GM19452 (cell line): ENCODE results near the gene PDLIM1.

Source experiments
- ATAC-seq: cut with Tn5 transposase; IDR thresholded peaks from one replicate; pipeline ENCODE4 v1.9.1; 2021; ENCODE audit not compliant: unreplicated experiment

PDLIM1 gene

DNA sequence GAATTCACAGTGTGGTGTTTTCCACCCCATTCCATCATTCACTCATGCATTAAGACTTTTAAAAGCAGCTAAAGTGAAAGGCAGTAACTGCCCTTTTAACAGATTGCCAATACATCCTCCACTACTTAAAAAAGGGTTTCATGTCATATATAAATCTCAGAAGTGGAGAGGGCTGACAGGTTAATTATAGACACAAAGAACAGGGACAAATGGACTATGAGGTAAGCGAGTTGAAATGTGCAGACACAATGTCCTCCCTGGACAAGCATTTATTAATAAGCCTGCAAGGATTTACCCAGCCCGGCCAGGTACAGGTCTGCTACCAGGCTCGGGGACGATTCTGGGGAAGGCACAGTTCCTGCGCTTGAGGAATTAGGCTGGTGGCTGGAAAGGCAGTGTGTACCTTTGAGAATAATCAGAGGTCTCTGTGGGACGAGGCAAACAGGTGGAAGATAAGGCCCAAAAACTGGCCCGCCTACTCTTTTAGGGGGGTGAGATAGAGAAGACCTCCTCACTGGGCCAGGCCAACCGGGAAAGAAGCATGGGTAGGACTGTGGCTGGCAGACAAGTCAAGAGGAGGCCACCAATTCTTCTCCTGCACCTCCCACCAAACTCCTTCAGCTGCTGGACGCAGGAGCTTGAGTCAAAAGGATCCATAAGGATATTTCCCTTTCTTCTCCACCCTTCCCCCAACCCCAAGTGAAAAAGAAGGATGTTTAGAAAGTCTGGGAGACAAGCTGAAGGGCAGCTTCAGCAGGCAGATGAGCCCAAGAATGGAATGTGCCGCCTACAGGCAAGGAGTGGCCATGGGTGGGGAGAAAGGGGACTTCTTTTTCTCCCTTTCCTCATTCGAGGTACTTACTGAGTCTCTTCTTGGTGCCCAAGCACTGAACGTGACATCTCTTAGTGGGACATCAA, 1.5 kb downstream of the PDLIM1 start:
- ATAC-seq = no peak

DNA sequence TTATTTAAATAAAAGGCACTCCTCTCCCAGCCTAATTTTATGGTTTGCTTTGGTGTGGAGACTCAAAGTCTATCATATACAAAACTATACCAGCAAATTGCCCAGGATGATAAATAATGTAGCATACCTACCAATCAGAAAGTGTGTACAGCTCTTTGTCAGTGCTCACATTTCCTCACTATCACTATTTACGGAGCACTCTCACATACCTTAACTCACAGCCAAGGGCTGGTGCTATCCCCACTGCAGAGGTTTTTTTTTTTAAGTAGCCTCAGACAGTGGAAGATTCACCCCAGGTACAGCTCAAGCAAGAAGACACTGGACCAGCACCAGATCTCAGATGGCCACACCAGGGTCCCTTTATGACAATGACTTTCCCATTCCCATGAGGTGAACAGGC, 2.5 kb downstream of the PDLIM1 start:
- ATAC-seq = no peak

DNA sequence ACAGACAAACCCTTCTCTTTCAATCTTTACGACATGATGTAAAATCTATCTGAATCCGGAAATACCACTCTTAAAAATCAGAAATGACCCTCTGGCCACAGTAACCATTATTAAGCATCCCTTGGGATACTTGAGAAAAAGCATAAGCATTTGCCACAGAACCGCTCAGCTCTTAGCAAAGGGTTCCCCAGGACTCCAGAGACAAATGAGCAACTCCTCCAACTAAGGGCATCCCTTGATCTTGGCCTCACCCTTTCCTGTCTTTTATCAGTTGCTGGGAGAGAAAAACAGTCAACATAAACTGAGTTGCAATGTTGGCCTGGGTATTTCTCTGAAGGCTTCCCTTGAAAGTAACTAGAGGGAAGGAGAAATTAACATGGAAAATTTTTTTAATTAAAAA, 3.5 kb downstream of the PDLIM1 start:
- no peak for ATAC-seq

DNA sequence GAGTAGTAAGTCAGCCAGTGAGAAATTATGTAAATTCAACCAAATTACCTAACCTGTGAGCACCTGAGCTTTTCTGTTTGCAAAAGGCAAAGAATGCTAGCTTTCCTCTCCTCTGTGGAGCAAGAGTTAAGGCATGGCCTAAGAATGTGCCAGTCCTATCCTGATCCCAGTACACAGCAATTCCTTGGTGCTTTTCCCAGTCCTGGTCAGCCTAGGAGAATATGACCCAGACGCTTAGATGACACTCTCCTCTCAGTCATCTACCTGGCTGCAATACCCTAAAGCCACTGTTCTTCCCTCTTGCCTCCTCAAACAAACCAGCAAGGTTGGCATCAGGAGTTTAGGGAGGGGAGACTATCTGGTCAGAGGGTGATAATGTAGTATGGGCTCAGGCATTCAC, 4.1 kb downstream of the PDLIM1 start:
- no peak for ATAC-seq

DNA sequence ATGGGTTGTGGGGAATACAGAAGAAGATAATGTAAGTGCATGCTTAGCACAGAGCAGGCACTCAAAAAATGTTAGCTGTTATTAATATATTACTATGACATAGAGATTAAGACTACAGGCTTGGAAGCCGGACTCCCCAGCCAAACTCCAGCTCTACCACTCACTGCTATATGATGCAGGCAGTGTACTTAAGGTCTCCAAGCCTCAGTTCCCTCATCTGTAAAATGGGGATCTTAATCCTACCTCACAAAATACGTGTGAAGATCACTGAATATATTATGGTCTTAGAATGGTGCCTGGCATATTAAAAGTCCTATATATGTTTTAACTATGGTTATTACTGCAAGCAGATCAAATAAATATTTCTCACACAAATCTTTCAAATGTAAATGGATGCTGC, 5.2 kb downstream of the PDLIM1 start:
- ATAC-seq = no peak

DNA sequence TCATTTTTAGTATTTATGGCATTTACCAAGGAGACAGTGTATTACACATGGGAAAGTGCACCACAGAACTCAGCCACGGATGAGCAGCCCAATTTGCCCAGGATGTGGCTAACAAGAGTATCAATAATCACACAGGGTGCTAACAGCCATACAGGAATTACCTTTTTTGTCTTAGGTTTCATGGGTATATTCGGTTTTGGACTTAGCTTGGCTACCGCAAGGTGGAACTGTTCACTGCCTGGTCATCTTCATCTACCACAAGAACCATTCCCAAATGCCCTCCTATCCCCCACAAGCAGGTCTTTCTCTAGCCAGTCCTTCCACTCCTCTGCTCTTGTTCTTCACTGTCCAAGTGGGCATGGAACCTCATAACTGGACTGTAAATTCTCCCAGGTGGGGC, 6.0 kb downstream of the PDLIM1 start:
- ATAC-seq = peak; percentile 62

DNA sequence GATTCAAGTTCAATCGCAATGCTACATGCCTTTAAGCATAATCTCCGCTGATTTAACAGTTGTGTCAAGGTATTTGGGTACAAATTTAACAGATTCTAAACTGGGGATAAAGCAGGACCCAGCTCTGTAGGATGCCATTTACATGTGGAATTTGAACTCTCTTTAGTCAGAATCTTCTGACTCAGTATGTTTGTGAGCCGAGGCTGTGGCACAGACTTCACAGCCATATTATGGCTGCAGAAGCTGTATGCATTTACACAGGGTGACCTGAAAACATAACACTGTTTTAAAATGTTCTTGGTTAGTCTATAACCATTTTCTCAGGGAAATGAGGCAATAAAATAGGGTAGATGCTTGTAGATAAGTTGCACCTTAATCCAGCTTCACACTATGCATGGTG, 8.7 kb downstream of the PDLIM1 start:
- no peak for ATAC-seq

DNA sequence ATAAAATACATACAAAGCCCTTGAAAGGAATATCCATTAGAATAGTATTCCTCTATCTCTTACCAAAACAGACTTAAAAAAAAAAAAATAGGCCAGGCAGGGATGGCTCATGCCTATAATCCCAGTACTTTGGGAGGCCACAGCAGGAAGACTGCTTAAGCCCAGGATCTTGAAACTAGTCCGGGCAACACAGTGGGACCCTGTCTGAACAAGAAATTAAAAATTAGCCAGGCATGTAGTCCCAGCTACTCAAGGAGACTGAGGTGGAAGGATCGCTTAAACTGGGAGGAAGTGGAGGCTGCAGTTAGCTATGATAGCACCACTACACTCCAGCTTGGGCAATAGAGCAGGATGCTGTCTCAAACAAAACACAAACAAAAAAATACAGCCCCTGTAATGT, 9.6 kb downstream of the PDLIM1 start:
- ATAC-seq = no peak

DNA sequence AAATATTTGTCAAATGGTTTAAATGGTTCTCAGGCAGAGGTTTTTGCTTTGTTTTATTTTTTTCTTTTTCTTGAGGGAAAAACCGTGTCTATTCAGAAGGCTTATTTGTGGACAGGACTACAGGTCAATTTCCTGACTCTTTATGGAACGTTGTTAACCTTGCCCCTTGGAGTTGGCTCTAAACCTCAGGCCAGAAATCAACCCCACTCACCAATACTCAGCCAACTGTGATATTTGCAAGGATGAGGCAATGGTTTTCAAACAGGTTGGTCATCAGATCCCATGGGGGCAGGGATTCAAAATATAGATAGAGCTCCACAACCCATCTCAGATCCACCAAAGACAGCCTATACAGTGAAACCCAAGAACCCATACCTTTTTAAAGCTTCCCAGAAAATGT, 10.2 kb downstream of the PDLIM1 start:
- ATAC-seq = no peak

DNA sequence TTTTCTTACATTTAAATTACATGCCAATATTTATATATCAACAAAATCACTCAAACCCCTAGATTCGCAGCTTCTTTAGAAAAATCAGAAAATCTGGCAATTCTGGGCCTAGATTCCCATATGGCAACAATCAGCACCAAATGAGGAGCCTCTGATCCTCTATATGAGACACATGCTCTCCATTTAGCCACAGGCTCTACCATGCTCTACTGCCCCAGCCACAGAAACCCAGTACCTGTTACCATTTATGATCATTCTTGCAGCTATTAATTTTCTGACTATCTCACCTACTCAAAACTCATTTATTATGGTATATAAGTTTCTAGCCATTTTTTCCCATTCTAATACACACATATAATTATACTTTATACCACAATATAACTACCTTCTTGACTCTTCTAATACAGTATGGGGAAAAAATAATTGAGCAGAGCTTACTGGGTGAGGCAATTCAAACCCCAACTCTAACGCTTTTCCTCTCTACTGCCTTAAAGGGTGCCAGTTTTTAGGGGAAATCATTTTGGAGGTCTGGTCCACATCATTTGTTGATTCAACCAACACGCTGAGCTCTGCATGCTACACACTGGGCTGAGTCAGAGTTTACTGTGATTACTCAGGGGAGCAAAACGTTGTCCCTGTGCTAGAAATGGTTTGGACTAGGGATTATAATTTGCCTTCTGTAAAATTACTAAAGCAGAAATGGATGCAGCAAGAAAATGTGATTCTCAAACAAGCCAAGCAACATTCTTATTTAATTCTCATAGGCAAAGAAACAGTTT, 11.6 kb downstream of the PDLIM1 start:
- no peak for ATAC-seq

DNA sequence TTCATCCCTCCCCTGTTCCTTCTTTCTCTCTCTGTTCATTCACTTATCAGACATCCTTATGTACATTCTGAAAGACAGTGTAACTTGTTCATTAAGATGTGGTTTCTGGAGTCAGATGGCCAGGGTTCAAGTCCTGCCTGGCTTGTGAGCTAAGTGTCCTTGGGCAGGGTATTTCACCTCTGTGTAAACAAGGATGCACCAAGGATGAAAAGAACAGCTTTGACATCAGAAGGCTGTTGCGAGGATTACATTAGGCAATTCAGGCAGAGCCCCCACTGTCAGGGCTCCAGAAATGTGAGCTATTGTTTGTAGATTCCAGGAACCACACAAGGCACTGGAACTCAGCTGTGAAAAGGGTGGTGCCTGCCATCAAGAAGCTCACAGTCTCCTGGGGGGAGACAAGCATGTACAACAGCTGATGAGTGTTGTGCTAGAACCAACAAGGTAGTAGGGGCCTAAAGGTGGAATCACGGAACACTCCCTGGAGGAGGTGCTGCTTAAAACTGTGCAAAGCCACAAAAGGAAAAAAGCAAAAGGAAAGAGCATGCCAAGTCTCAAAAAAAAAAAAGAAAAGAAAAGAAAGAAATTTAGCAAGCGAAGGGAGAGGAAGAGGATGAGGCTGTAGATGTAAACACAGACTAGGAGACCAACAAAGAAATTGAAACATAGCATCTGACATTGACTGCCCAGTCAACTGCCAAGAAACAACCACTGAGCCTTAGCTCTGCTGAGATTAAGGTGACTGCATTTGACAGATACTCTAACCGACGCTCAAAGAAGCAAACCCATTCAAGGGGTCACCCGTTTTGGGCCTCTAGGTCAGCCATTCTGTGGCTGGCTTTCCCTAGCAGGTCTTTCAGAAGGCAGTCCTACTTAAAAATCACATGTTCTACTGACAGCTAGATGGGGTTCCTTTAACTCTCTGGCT, 12.5 kb downstream of the PDLIM1 start:
- ATAC-seq = no peak

DNA sequence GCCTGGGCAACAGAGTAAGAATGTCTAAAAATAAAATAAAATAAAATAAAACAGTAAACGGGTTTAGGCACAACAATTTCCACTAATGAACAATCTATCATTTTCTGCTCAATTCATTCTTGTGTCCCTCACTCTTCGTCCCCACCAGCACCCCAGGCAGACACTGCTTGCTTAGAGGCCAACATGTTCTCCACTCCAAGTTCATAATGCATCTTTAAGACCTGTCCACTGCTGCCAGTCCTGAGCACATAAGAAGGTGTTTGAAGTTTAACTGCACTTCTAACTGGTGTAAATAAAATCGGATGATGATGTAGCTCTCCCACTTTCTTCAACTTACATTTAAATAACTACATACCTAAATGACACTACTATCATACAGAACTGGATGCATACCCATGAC, 13.2 kb downstream of the PDLIM1 start:
- ATAC-seq = no peak

DNA sequence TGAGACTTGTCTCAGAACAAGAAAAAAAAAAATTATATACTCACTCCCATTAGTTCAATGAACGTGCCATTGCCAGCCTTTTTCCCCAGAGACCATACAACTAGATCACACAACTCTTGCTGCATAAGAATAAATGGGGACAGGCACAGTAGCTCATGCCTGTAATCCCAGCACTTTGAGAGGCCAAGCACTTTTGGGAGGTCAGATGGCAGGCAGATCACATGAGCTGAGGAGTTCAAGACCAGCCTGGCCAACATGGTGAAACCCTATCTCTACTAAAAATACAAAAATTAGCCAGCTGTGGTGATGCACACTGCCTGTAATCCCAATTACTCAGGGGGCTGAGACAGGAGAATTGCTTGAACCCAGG, 13.6 kb downstream of the PDLIM1 start:
- ATAC-seq = no peak

DNA sequence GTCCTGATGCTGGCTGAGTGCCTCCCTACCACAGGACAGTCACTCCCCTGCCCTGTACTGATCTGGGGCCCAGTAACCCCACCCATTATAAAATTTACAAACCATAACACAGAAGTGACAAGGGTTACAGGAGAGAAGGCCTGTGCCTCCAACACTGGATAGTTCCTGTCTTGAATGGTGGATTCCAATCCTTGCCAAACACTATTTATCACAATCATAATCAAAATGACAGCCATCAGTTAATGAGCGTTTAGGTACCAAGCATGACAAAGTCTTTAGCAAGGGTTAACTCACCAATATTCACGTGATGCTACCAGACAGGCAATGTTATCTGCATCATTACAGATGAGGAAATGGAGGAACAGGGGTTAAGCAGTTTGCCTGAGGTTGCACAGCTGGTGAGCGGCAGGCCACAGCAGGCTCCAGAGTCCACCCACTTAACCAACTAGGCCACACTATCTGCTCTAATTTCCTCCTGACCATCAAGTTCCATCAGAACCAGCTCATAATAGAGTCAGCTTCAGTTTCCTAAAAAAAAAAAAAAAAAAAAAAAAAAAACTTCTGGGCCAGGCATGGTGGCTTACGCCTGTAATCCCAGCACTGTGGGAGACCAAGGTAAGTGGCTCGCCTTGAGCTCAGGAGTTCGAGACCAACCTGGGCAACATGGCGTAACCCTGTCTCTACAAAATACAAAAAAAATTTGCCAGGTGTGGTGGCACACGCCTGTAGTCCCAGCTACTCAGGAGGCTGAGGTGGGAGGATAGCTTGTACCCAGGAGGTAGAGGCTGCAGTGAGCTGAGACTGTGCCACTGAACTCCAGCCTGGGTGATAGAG, 14.2 kb downstream of the PDLIM1 start:
- ATAC-seq = no peak

DNA sequence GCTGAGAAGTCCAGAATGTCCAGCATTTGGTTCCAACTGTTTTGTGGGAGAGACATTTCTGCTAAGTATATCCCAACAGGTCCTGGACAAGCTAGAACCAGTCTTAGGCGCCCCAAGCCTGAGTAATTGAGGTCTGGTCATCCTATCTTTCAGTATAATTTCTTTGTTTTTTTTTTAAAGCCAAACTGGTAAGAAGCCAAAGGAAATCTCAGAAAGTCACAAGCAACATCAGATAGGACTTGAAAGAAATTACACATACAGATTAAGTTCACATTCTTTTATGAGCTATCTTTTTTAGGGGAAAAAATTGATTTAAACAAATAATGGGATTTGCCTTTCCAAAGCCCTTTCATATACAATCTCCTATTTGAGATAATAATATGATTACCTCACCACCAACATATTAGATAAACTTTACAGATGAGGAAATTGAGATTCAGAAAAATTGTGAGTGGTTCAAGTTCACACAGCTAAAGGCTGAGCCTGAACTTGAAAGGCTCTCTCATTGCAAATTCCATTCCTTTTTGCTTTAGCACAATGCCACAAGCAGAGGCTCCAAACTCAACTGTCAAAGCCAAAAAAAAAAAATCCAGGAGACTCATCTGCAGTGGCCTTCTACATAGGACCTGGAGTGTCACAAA, 15.0 kb downstream of the PDLIM1 start:
- ATAC-seq = no peak

DNA sequence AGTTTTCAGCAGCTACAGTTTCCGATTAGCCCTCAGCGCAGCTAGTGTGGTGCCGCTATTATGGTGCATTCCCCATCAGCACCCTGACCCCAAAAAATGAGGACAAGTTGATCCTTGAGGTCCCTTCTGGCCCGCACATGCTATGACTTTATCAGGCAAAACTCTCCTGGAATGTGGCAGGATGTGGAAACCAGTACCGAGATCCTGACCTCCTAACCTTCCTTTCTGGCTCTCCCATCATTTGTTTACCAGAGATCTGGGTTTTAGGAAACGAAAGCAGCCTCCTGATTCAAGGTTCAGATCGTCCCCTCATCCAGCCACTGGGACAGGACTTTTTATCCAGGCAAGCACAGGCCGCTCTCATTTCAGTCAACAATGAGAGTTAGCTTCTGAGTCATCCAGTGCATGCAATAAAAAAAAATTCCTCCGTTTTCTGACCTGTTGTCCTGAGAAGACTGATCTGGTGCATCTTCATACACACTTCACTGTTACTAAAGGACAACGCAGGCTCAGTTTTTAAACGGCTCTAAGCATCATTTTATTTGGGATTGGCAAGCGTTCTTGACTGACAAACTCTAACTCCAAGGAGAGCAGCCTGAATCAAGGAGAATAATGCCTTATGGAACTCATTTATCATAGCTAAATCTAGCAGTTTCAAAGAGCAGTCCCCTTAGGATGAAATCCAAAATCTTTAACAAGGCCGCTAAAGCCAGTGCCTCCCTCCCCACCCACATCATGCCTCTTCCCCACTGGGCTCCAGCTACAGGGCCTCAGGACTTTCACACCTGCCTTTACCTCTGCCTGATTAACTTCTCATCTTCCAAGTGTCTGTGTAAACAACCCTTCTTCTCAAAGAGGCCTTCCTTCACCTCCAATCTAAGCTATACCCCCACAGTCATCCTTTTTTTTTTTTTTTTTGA, 17.1 kb downstream of the PDLIM1 start:
- no peak for ATAC-seq

DNA sequence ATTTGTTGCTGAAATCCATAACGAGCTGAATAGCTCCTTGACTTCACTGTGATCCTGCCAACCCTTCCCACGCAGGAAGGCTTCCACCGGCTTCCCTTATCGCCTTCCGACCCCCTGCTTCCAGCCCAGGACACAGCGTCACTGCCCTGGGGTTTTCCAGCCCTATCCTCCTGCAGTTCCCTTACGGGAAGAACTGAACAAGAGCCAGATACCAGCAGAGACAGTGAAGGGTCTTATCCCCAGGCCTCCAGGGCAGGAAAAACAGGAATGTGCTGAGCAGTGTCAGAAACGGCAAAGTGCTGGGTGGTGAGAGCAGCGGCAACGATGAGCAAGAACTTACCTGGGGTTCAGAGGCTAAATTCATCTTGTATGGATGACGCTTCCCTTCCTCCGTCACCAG, 22.4 kb downstream of the PDLIM1 start:
- no peak for ATAC-seq

DNA sequence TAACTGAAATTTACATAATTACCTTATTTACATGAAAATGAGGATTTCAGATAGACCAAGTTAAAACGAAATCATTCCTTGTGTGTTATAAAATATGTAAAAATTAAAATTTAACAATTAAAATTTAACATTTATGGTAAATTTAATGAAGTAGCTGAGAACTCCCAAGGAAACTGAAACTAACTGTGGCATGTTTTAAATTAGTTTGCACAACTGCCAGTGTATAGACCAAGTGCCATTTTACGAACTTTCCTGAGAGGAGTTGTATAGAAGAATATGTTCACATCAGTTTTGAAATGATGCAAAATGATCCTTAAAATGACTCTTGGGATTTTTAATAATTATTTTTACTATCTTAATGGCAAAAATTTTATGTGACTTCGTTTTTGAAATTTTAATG, 23.6 kb downstream of the PDLIM1 start:
- no peak for ATAC-seq

DNA sequence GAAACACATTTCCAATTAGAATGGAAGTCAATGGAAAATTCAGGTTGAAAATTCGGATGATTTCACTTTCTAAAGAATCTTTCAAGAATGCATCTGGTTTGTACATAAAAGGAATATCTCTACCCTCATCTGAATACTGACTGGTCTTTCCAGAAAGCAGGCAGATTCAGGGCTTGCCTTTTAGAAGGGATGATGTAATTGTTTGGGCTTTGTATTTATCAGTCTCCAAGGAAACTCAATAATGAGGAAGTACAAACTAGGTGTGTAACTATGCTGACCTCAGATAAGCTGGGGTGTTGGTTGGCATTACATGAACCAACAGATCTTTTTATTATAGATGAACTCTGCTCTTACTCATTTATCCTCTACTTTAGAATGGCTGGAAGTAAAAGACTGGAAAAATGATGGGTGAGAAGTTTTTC, 24.1 kb downstream of the PDLIM1 start:
- peak; percentile 90 for ATAC-seq
